GM18505 (cell line): ENCODE measurements around the gene EPB41L4B.

Experiments
- ATAC-seq: cut with Tn5 transposase; IDR thresholded peaks from one replicate; pipeline ENCODE4 v1.9.1; 2021; ENCODE audit not compliant: unreplicated experiment
- POLR2A ChIP-seq: IDR thresholded peaks from 4 replicates; pipeline ENCODE4 v1.6.1; 2011; ENCODE audit warnings: borderline replicate concordance; ENCODE audit not compliant: insufficient read depth, insufficient read length; ENCODE audit errors: extremely low read depth

EPB41L4B gene

DNA sequence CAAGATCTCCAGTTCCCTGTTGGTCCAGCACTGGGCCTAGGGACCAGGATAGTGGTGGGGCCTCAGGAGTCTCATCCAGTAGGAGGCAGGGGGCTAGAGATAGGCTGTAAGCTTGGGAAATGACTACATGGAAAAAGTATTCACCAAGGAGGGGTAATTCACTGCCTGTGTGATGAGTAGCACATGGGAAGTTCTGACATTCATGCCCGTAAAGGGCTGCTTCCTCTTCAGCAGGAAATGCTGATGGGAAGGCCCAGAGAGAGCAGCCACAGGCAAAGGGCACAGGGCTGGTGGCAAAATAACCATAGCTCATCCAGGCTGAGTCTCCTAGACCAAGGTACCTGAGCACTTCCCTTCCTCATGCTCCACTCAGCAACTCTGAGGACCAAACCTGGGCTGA, 130.7 kb downstream of the EPB41L4B start:
- ATAC-seq: no peak
- TF ChIP-seq POLR2A: no peak

DNA sequence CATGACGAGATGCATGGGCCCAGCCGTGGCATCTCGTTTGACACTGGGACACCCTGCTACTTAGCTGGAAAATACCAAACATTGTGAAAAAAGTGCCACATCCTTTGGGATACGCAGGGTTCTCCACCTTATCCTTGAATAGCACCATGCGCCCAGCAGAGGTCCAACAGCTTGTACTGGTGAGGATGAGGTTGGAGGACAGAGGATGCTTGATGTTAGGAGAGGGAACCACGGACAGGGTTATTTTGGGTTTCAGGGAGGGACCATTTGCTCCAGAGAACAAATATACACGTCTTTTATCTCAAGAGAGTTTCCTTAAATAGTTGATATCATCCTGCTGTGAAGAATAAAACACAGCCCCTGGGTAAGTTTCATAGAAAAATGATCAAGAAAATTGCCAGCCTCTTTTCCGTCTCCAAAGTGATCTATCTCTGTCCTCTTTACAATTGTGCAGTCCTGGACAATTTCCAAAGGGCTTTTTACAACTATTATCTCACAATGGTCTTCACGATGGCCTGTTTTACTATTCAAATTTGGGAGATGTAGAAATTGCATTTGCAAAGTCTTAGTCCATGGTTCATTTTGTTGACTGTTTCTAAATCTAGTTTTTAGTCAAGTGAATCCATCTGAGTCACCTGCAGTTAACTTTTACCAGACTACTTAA, 133.9 kb downstream of the EPB41L4B start:
- no peak for ATAC-seq
- TF ChIP-seq POLR2A: no peak

DNA sequence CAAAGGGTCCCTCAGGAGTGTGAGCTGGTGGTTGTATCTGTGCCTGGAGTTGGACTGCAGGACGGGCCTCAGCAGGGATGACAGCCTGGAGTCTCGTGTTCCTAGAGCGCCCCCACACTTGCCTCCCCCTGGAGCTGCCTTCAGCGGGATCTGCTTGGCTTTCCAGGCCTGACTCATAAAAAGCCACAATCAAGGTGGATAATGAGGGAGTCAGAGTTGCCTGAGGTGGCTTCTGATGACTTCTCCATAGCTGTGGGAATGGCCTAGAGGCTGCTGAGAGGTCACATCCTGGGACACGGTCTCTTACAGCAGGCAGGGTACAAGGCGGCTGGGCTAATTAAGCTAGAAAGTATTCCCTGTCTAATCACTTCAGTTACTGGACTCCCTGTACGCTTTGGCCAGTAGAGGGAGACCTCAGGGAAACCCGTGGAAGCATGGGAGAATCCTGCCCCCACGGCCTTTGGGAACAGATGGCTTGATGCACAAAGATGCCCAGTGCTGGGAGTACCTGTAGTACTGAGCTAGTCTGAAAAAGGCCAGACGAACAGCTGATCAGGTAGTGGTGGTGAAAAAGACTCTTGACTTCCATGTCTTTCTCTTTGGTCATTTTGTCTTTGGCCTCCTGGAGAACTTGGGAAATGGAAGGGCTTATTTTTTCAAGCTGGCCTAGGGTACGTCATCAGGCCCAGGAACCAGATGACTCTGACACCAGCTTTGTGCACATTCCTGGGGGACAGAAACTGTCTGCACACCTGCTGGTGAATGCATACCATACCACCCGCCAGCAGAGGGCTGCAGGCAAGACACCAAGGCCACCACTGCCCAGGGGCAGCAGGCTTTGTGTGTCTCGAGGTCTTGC, 137.7 kb downstream of the EPB41L4B start:
- no peak for ATAC-seq
- TF ChIP-seq POLR2A: no peak

GRCh38 chr9:109182550-109182939, 138.3 kb downstream of the EPB41L4B start:
- ATAC-seq: no peak
- TF ChIP-seq POLR2A: no peak

DNA sequence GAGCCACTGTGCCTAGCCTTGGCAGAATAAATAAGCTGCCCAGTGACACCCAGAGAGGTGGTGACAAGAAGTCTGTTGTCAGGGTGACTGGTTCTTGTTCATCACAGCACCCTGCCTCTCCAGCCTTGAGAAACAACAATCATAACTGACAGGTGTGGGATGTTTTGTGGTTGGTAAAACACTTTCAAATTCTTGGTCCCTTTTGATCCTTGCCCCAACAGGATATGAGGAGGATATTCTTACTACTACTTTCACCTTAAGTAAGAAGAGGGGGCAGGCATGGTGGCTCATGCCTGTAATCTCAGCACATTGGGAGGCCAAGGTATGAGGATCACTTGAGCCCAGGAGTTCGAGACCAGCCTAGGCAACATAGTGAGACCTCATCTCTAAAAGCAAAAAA, 139.6 kb downstream of the EPB41L4B start:
- no peak for ATAC-seq
- no peak for TF ChIP-seq POLR2A

DNA sequence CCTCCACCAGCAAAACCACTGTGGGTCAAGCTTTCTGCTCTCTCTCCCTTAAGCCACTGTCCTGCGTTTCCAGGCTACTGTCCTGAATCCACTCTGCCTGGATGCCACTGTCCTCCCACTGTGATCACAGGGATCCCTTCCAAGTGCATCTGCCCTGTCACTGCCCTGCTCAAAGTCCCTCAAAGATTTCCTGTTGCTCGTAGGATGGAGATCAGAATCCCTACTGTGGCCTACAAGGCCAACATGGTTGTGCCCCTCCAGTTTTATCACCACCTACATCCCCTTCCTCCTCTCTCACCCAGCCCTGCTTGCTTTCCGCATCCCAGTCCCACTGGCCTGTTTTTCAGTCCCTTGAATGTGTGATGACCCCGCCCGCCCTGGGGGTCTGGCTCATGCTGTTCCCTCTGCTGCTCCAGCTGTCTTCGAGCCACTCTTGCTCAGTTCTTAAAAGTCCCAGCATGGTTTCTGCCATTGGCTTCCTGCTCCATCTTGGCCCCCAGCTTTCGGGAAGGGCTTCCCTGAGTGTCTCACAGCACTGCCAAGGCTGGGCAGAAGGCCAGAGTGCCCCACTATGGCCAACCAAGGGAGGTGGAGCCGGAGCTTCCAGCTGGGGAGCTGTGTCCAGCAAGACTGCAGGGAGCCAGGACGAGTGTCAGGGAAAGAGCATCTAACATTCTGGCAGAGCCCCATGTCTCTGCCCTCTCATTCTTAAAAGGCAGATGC, 140.9 kb downstream of the EPB41L4B start:
- TF ChIP-seq POLR2A: no peak
- no peak for ATAC-seq

- TF ChIP-seq POLR2A: no peak
- no peak for ATAC-seq
These were observed 143.9 kb downstream of the EPB41L4B start for GRCh38 chr9:109176963-109177362.

GRCh38 chr9:109176386-109176785, 144.5 kb downstream of the EPB41L4B start:
- no peak for TF ChIP-seq POLR2A
- ATAC-seq: no peak

DNA sequence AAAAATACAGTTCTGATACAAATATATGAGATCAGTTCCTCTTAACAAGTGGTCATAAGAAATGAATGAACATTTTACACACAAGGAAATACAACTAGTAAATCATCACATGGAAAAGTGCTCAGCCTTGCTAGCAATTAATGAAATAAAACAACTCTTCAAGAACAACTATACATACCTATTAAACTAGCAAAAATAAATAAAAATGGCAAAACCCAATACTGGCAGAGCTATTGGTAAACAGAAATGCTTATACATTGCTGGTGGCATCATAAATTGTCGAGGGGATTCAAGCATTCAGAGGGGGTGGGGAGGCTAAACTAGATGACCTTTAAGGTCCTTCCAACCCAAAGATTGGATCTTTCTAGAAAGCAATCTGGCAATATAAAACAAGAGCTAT, 147.9 kb downstream of the EPB41L4B start:
- no peak for TF ChIP-seq POLR2A
- ATAC-seq: no peak

DNA sequence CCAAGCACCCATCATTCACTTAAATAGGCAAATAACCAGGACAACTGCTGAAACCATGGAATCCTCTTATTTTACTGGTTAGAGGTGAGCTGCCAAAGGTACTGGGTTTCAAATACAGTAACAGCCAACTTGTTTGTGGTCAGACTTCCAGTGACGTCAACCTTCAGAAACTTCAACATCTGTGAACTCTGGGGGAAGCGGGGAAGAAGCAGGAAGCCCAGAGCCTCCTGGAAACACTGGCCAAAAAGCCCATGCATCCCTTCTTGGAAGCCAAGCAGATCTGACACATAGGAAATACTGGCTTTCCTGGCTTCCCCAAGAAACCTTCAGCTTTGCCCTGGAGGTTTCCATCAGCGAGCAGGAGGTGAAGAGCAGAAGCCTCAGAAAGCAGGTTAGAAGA, 148.9 kb downstream of the EPB41L4B start:
- no peak for TF ChIP-seq POLR2A
- ATAC-seq: no peak

DNA sequence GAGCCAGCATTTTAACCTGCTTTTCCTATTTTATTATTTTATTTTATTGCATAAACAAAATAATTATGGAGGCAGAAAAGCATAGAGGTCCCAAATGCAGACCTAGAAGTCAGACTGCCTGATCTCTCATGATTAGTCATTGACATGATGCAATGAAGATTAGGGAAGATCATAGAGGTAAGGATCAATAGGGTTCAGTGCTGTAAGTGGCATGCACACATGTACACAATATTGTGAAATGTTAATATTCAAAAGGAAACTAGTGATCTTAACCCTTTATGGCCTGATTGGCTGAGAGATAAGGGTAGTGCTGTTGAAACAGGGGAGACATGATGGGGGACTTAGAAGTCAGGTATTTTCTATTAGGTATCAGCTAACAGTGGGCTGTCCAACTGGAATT, 152.7 kb downstream of the EPB41L4B start:
- no peak for ATAC-seq
- TF ChIP-seq POLR2A: no peak

DNA sequence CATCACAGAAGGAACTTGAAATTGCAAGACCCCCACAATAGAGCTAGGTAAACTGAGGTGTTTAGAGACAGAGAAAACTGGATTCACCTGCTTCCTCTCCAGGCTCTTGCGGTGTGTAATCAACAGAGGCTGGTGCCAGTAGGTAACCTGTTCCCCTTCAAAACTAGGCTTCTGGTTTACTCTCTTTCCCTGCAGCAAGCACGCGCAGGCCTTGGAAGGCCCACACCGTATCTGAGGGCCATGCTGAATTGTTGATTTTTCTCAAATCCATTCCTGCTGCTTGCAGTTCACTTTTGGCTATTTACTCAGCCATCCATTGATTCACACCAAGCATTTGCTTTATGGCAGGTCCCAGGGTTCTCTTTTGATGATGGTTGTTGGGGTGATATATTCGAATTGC, 153.1 kb downstream of the EPB41L4B start:
- no peak for TF ChIP-seq POLR2A

DNA sequence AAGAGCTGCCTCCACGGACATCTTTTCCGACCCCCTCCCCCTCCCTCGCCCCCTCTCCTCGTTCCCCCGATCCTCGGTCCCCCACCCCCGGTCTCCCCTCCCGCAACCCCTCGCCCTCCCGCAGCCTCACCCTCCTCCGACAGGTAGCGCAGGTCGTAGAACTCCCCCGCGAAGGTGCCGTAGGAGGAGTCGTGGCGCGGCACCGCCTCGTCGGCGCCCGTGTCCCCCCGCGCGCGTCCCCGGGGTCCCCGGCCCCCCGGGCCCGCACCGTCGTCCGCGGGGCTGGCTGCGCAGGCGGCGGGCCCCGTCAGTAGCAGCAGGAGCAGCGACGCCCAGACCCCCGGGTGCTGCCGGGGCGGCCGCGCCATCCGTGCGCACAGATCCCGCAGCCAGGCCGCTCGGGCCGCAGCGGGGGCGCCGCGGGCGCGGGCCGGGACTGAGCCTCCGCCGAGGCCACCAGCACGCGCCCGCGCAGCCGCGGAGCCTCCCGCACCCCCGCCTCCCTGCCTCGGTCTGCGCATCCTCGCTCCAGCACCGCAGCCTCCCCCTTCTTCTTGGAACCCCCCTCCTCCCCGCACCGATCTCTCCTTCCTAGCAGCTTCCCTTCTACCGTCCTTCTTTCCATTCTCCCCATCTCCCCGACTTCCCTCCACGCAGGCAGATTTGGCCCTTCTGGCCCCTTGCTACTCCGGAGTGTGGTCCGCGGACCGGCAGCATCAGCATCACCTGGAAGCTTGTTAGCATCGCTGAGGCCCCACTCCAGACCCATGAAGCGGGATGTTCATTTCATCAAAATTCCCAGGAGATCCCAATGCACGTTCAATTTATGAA, 153.9 kb downstream of the EPB41L4B start, which contains the start of gene FRRS1L:
Gene FRRS1L (minus strand): TSS at position 479 of the 831 bp plus-strand sequence. CDS start 111 bp downstream, at position 368.
- no peak for TF ChIP-seq POLR2A
- no peak for ATAC-seq

More for the DNA sequence above, 153.1 kb downstream of the EPB41L4B start:
- no peak for ATAC-seq

DNA sequence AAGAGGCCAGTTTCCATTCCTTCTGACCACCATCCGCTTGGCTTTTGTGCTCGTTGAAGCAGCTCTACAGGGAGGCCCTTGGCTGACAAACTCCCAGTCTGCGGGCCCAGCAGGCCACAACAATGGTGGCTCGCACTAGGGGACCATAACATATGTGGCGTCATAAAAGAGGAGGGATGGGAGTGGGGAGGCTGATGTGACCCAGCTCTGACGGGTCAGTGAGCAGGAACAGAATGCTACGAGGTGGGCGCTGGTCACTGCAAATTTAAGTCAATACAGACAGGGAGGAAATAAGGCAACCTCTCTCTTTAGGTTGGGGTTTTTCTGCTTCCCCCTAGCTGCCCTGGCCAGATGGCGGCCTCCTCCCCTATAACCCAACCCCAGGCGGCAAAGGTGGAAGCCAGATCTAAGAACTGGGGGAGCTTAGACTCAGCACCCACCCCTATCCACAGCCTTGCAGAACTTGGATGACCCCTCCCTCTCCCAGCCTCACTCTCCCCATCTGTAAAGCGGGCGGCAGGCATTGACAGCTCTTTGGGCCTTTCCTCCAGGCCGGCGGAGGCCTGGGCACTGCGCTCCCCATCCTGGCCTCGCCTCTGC, 154.6 kb downstream of the EPB41L4B start:
- no peak for TF ChIP-seq POLR2A
- no peak for ATAC-seq
